Loucy (cell line): ENCODE results near the gene SLC5A4.
A peak's percentile ranks its signal among the peaks of the same experiment; 100 is the strongest.

Experiments
- H2AFZ ChIP-seq: fragments of 200-600 bp; sonication (generic); 2 replicates; pipeline ENCODE4 v1.6.0; 2016; ENCODE audit warnings: antibody characterized with exemption, mild to moderate bottlenecking, low read length, moderate library complexity
- H3F3A ChIP-seq: fragments of 200-600 bp; 2 replicates; pipeline ENCODE4 v1.6.0; 2016; ENCODE audit warnings: antibody characterized with exemption, low read depth, mild to moderate bottlenecking
- H3K27me3 ChIP-seq: fragments of 200-600 bp; sonication (generic); 2 replicates; pipeline ENCODE4 v1.6.1; 2014; ENCODE audit warnings: low read length, mild to moderate bottlenecking; ENCODE audit not compliant: insufficient read depth, poor library complexity, severe bottlenecking
- H3K36me3 ChIP-seq: fragments of 200-600 bp; sonication (generic); 2 replicates; pipeline ENCODE4 v1.6.1; 2016; ENCODE audit warnings: low read length; ENCODE audit not compliant: insufficient read depth
- H3K4me1 ChIP-seq: fragments of 200-600 bp; sonication (generic); 2 replicates; pipeline ENCODE4 v1.5.1; 2014; ENCODE audit warnings: low read length, mild to moderate bottlenecking; ENCODE audit not compliant: insufficient read depth, poor library complexity, severe bottlenecking
- H3K4me2 ChIP-seq: fragments of 200-600 bp; sonication (generic); 2 replicates; pipeline ENCODE4 v1.6.0; 2014; ENCODE audit warnings: antibody characterized with exemption, low read length, low read depth, mild to moderate bottlenecking; ENCODE audit not compliant: poor library complexity, severe bottlenecking
- H3K4me3 ChIP-seq: fragments of 200-600 bp; sonication (generic); 2 replicates; pipeline ENCODE4 v1.5.1; 2014; ENCODE audit warnings: low read length, mild to moderate bottlenecking, mixed read lengths; ENCODE audit not compliant: poor library complexity, severe bottlenecking
- H3K79me2 ChIP-seq: fragments of 200-600 bp; sonication (generic); 2 replicates; pipeline ENCODE4 v1.6.1; 2014; ENCODE audit warnings: low read length; ENCODE audit not compliant: insufficient read depth
- H3K9ac ChIP-seq: fragments of 200-600 bp; sonication (generic); 2 replicates; pipeline ENCODE4 v1.6.0; 2014; ENCODE audit warnings: mild to moderate bottlenecking, low read depth, low read length, moderate library complexity; ENCODE audit not compliant: poor library complexity, severe bottlenecking
- H3K9me2 ChIP-seq: fragments of 200-600 bp; sonication (generic); replicated peaks from 2 replicates; pipeline ENCODE4 v1.6.1; 2016; ENCODE audit warnings: low read depth, low read length, mixed read lengths
- H3K9me3 ChIP-seq: fragments of 200-600 bp; sonication (generic); 2 replicates; pipeline ENCODE4 v1.6.1; 2014; ENCODE audit warnings: mild to moderate bottlenecking, antibody characterized with exemption, low read length, low read depth; ENCODE audit not compliant: insufficient read depth
- H4K20me1 ChIP-seq: fragments of 200-600 bp; sonication (generic); 2 replicates; pipeline ENCODE4 v1.6.0; 2014; ENCODE audit warnings: antibody characterized with exemption, low read length, mild to moderate bottlenecking; ENCODE audit not compliant: insufficient read depth, poor library complexity, severe bottlenecking
- EZH2phosphoT487 ChIP-seq: fragments of 200-600 bp; IDR thresholded peaks from 2 replicates; pipeline ENCODE4 v1.6.1; 2018; ENCODE audit warnings: antibody characterized with exemption, mild to moderate bottlenecking, moderate library complexity, borderline replicate concordance
- TF ChIP-seq, protein P1 (sequence below): fragments of 200-600 bp; sonication (generic); conservative IDR thresholded peaks from 2 replicates; pipeline ENCODE4 v1.5.1; 2014; ENCODE audit warnings: mild to moderate bottlenecking, antibody characterized with exemption, low read length

SLC5A4 gene

GRCh38 chr22:32206774-32207758 is 48.1 kb downstream of the SLC5A4 start:
- no peaks in the 10 kb centered on the region for H3K9me3 ChIP-seq
- no peaks in the 10 kb centered on the region for H3F3A ChIP-seq
- no peaks in the 10 kb centered on the region for H3K79me2 ChIP-seq
- TF ChIP-seq EZH2phosphoT487: no peak
- TF ChIP-seq, protein P1, sequence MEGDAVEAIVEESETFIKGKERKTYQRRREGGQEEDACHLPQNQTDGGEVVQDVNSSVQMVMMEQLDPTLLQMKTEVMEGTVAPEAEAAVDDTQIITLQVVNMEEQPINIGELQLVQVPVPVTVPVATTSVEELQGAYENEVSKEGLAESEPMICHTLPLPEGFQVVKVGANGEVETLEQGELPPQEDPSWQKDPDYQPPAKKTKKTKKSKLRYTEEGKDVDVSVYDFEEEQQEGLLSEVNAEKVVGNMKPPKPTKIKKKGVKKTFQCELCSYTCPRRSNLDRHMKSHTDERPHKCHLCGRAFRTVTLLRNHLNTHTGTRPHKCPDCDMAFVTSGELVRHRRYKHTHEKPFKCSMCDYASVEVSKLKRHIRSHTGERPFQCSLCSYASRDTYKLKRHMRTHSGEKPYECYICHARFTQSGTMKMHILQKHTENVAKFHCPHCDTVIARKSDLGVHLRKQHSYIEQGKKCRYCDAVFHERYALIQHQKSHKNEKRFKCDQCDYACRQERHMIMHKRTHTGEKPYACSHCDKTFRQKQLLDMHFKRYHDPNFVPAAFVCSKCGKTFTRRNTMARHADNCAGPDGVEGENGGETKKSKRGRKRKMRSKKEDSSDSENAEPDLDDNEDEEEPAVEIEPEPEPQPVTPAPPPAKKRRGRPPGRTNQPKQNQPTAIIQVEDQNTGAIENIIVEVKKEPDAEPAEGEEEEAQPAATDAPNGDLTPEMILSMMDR: peak; percentile 69
- H2AFZ ChIP-seq: no peak overlapping the region
- H3K4me1 ChIP-seq: no peaks in the 10 kb centered on the region
- no peak overlapping the region for H3K4me3 ChIP-seq
- H4K20me1 ChIP-seq: no peaks in the 10 kb centered on the region
- H3K9ac ChIP-seq: no peak overlapping the region
- H3K36me3 ChIP-seq: no peaks in the 10 kb centered on the region
- H3K27me3 ChIP-seq: no peaks in the 10 kb centered on the region
- H3K4me2 ChIP-seq: no peak overlapping the region
- no peaks in the 10 kb centered on the region for H3K9me2 ChIP-seq

GRCh38 chr22:32205974-32206773 is 49.0 kb downstream of the SLC5A4 start:
- Histone ChIP-seq H3K27me3 (no peaks in the 10 kb centered on the region), H3K9me3 (no peaks in the 10 kb centered on the region), H3K36me3 (no peaks in the 10 kb centered on the region), H3K9me2 (no peaks in the 10 kb centered on the region), H2AFZ (no peak overlapping the region), H4K20me1 (no peaks in the 10 kb centered on the region), H3K4me3 (no peak overlapping the region), H3K79me2 (no peaks in the 10 kb centered on the region), H3K9ac (no peak overlapping the region), H3K4me1 (no peaks in the 10 kb centered on the region), H3K4me2 (no peak overlapping the region), H3F3A (no peaks in the 10 kb centered on the region)
- no peak for TF ChIP-seq EZH2phosphoT487
- TF ChIP-seq, protein P1: no peak

DNA sequence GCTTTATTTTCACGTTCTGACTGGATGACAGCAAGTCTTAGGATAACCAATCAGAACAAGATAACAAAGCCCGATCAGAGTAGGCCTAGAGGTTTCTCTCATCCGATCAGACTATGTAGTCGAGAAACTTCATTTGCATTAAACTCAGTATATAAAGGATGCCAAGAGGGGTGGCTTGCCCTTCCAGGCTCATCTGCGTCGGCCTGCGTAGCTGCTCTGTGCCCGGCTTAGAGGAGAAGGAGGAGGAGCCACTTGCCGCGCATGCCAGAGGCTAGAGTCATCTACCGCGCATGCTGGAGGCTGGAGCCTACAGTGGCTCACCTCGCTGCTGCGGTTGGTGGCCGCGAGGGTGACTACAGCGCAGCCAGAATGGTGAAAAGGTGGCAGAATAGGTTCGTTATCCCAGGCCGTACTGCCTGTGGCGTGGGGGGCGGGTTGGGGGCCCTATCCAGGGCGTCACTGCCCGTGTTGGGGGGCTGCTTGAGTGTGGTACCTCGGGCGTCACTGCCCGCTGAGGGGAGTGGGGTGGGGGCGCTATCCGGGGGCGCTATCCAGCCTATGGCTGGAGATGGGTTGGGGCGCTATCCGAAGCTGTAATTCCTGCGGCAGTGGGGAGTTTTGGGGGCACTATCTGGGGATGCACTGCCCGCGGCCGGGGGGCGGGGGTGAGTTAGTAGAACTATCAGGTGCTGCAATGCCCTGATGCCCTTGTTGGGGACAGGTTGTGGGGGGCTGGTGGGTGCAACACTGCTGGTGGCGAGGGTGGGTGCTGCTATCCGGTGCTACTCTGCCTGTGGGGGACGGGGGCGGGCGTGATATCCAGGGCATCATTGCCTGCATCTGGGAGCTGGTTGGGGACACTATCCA is 50.1 kb downstream of the SLC5A4 start, which contains the start of gene RFPL2:
TSS of gene RFPL2 (minus strand) at position 218 of the 867 bp plus-strand sequence. CDS start 2,622 bp downstream, outside the sequence.
- no peak for TF ChIP-seq EZH2phosphoT487
- TF ChIP-seq, protein P1: no peak
- Histone ChIP-seq H3K9me3 (no peaks in the 10 kb centered on the region), H3K79me2 (no peaks in the 10 kb centered on the region), H3K9me2 (no peaks in the 10 kb centered on the region), H3K27me3 (no peaks in the 10 kb centered on the region), H4K20me1 (no peaks in the 10 kb centered on the region), H3K36me3 (no peaks in the 10 kb centered on the region), H3K4me3 (no peak within 1 kb of the TSS), H3K4me2 (no peak within 1 kb of the TSS), H3K4me1 (peaks cover 3% of the 10 kb centered on the region), H3F3A (no peaks in the 10 kb centered on the region), H3K9ac (no peak within 1 kb of the TSS), H2AFZ (no peak within 1 kb of the TSS)
